ENCODE measurements around the gene RCOR3. TPM values are rescaled to one million over a fixed set of nuclear protein-coding genes. Genes with fewer than 3 reads are reported as not detected.

The RCOR3 gene
- total and polyA plus RNA-seq, 11 donors, result 25.3 to 60.1 (median 42.7) TPM

GRCh38 chr1:211326140-211326527 is 67.0 kb downstream of the RCOR3 start:
- H3K27ac ChIP-seq, result peak overlapping the region in 11 of 12 donors; percentile 55 to 86 (median 70)
- H3K27me3 ChIP-seq, result no peaks in the 10 kb centered on the region
- intact Hi-C loops (cut with DNase I), result loop anchor here (5.0 to 10.0 kb wide), 6 partner anchors 56 to 329 kb away; no protein-coding TSS in a partner anchor
- 85 to 92% (median 89%) methylated on average over 8 of the region's 8 CpGs for WGBS, 4 donors
- H3K9me3 ChIP-seq, result no peaks in the 10 kb centered on the region
- DNase-seq (no peak), ATAC-seq (no peak)
- no peaks in the 10 kb centered on the region for H3K36me3 ChIP-seq
- TF ChIP-seq POLR2A (IDR thresholded peaks at IDR 0.05), result no peak
- TF ChIP-seq CTCF (IDR thresholded peaks at IDR 0.05), result no peak
- peaks cover 0 to 47% (median 9%) of the 10 kb centered on the region in 12 donors for H3K4me1 ChIP-seq
- H3K4me3 ChIP-seq, result peak overlapping the region; percentile 65 to 93 (median 74)

GRCh38 chr1:211326528-211327345 is 67.6 kb downstream of the RCOR3 start, which contains the start of gene TRAF5:
TRAF5 (plus strand) TSS chr1:211326833; CDS start chr1:211353240, 26,407 bp downstream.
- H3K4me1 ChIP-seq, result peaks cover 0 to 52% (median 9%) of the 10 kb centered on the region in 12 donors
- peak; percentile 32 to 82 (median 61) for DNase-seq

GRCh38 chr1:211327346-211327921 is 68.3 kb downstream of the RCOR3 start:
- H3K4me1 ChIP-seq, result peaks cover 0 to 59% (median 15%) of the 10 kb centered on the region in 12 donors
- no peak for TF ChIP-seq CTCF (IDR thresholded peaks at IDR 0.05)

More at GRCh38 chr1:211326528-211327345, 67.6 kb downstream of the RCOR3 start, which contains the start of gene TRAF5:
- no peaks in the 10 kb centered on the region for H3K9me3 ChIP-seq
- intact Hi-C loops (cut with DNase I), result loop anchor here (5.0 to 10.0 kb wide), 6 partner anchors 56 to 328 kb away; no protein-coding TSS in a partner anchor
- H3K4me3 ChIP-seq, result peak within 1 kb of the TSS; percentile 65 to 93 (median 74)
- no peaks in the 10 kb centered on the region for H3K27me3 ChIP-seq
- 0 to 1% (median 1%) methylated on average over 51 to 91 of the region's 91 CpGs for WGBS, 4 donors
- H3K27ac ChIP-seq, result peak within 1 kb of the TSS; percentile 14 to 86 (median 69)
- no peaks in the 10 kb centered on the region for H3K36me3 ChIP-seq
- ATAC-seq, result peak in 3 of 4 donors; percentile 44 to 83 (median 78)
- TF ChIP-seq POLR2A (IDR thresholded peaks at IDR 0.05), result no peak
- TF ChIP-seq CTCF (IDR thresholded peaks at IDR 0.05), result peak in 1 of 12 donors; percentile 15

More at GRCh38 chr1:211327346-211327921, 68.3 kb downstream of the RCOR3 start:
- peak in 2 of 5 donors; percentile 25 for DNase-seq
- no peaks in the 10 kb centered on the region for H3K27me3 ChIP-seq
- H3K27ac ChIP-seq, result peak overlapping the region; percentile 14 to 86 (median 69)
- peak overlapping the region; percentile 65 to 93 (median 74) for H3K4me3 ChIP-seq
- peak; percentile 4 to 41 (median 26) for ATAC-seq
- H3K36me3 ChIP-seq, result no peaks in the 10 kb centered on the region
- H3K9me3 ChIP-seq, result no peaks in the 10 kb centered on the region
- intact Hi-C loops (cut with DNase I), result loop anchor here (5.0 to 10.0 kb wide), 6 partner anchors 55 to 327 kb away; no protein-coding TSS in a partner anchor
- WGBS, 4 donors, result 22 to 28% (median 25%) methylated on average over 16 of the region's 16 CpGs
